HG03139 (cell line): ENCODE measurements around the gene NEUROD1.
"Not testable (repeated sequence)": the region's sequence is repeated elsewhere in the genome, so short reads cannot be mapped to it uniquely, and the experiment has no call there.

Experiments used
- ATAC-seq: cut with Tn5 transposase; IDR thresholded peaks from one replicate; pipeline ENCODE4 v1.9.1; 2021; ENCODE audit not compliant: unreplicated experiment

Gene NEUROD1

DNA sequence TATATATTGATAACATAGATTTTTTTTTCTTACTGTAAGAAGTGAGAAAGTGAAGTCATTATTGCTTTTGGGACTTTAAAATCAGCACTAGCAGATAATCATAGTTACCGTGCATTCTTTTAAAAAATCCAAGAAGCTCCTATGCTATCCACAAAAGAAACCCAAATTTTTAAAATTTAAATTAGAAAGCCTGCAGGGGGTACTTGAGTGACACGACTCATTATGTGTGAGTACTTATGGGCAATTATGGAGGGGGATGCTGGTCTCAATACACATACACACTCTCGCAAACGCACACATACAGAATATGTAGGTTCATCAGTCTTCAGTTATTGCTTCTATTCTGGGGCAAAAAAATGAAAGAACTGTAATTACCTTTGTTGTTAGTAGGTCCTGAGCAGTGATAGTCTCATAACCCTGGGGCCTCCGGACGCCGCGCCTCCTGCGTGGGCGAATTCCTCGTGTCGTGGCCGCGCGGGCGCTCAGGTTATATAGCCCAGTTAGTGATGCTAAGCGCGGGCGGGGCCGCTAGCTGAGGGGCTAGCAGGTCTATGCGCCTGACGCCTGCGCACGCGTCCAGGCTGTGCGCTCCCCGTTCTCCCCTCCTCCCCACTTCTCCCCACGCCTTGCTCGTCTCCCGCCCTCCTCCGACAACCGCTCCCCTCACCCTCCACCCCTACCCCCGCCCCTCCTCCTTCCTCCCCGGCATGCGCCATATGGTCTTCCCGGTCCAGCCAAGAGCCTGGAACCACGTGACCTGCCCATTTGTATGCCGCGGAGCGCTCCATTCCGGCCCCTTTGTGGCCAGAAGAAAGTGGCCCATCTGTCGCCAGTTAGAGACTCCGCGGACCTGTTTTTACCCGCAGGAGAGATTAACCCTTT, at the start of gene NEUROD1:
NEUROD1 (minus strand) TSS at position 463 of the 882 bp plus-strand sequence. CDS start 1,657 bp downstream, outside the sequence.
- no peak for ATAC-seq

DNA sequence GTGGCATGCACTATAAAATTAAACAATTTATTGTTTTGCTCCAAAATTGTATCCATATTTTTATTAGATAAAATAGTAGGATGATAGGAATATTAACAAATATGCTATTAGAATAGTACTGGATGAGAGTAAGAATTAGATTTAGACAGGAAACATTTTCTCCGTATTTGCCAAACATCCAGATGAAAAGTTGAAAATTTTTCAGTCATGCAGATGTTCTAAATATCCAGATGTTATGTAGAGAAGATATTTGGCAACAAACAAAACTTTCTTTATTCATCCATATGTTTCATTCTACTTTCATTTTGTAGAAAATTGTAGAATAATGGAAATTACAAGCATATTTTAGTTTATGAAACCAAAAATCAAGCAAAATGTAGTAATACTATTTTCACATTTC, 45.2 kb upstream of the NEUROD1 start:
- ATAC-seq = no peak

DNA sequence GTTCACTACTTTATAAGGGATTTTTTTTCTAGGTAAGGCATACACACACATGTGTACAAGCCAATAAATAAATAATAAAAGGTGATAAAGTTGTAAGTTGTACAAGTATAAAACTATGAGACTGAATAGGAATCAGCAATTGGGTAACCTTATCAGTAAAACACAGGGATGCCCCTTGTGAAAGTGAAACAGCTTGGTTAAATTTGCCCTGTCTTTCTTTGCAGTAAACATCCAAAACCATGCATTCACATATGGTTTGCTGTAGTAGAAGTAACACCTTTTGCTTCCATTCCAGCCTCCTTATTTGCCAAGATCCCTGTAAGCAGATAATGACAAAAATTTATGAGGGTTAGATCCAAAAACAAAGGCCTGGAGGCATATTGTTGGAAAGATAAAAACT, 44.3 kb upstream of the NEUROD1 start:
- ATAC-seq = no peak

DNA sequence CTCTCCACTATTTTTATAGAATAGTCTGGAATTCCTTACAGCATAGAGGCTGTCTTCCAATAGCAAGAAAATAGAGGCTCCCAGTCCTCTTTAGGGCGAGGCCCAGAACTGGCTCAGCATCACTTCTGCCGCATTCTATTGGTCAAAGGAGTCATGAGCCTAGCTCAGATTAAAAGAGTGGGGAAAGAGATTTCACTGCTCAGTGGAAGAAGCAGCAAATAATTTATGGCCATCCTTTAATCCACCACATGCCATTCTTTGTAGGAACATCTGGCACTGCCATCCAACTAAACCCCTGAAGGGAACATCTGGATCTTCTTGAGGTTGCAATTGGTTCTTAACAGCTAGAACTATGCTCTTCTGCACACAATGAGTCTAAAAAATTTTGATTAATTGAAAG, 43.4 kb upstream of the NEUROD1 start:
- ATAC-seq = no peak

DNA sequence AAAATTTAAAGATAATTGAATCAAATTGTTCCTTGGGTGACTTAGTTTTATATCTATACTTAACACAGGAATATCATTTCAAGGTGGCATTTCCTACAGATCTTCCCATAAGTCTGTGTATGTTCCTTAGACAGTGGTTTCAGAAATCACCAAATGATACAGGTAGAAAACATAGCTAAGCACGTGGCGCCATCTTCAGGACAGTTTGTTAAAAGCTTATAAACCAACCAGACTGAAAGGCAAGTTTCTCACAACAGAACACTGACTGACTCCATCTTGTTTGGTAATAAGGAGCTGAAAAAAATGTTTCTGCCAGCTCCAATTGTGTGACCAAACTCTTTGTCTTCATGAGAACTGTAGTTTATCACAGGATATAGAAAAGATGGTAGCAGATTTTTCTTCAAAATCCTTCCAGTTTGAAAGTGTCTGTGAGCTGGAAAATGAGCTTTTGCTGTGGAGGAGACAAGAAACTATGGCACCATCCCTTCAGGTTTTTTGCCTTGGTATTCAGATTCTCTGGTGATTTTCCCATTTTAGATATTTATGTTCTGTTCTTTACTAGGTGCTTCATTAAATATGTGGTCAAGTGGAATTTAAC, 34.8 kb upstream of the NEUROD1 start:
- ATAC-seq = peak; percentile 91

DNA sequence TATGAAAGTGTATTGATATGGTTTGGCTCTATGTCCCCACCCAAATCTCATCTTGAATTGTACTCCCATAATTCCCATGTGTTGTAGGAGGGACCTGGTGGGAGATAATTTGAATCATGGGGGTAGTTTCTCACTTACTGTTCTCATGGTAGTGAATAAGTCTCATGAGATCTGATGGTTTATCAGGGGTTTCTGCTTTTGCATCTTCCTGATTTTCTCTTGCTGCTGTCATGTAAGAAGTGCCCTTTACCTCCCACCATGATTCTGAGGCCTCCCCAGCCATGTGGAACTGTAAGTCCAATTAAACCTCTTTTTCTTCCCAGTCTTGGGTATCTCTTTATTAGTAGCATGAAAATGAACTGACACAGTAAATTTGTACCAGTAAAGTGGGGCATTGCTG, 30.7 kb upstream of the NEUROD1 start:
- not testable (repeated sequence) for ATAC-seq

DNA sequence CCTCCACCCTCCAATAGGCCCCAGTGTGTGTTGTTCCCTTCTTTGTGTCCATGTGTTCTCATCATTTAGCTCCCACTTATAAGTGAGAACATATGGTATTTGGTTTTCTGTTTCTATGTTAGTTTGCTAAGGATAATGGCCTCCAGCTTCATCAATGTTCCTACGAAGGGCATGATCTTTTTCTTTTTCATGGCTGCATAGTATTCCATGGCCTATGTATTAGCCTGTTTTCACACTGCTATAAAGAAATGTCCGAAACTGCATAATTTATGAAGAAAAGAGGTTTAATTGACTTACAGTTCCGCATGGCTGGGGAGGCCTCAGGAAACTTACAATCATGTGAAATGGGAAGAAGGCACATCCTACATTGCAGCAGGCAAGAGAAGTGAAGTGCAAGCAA, 22.2 kb upstream of the NEUROD1 start:
- not testable (repeated sequence) for ATAC-seq

DNA sequence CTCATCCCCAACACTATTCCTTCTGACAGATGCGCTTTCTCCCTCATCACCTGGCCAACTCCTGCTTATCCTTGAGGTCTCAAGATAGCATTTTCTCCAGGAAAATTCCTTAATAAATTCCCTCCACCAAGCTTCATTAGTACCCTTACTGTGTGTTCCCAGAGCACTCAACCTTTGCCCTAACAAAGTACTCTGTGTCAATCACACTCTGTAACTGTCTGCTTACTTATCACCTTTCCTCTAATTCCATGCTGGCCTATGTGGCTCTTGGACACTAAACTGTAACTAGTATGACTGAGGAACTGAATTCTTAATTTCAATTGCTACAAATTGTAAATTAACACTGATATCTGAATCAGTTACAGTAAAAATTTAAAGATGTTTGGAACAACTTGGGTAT, 17.9 kb upstream of the NEUROD1 start:
- ATAC-seq = no peak

DNA sequence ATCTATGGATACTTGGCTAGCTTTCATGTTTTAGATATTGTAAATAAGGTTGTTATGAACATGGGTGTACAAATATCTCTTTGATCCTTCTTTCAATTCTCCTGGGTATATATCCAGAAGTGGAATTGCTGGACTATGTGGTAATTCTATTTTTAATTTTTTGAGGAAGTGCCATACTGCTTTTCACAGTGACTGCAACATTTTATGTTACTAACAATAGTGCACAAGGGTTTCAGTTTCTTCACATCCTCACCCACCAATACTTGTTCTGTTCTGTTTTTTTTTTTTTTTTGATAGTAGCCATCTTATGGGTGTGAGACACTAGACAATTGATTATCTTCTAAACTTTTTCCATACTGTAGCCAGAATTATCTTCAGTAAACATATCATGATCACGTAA, 17.3 kb upstream of the NEUROD1 start:
- ATAC-seq = no peak

DNA sequence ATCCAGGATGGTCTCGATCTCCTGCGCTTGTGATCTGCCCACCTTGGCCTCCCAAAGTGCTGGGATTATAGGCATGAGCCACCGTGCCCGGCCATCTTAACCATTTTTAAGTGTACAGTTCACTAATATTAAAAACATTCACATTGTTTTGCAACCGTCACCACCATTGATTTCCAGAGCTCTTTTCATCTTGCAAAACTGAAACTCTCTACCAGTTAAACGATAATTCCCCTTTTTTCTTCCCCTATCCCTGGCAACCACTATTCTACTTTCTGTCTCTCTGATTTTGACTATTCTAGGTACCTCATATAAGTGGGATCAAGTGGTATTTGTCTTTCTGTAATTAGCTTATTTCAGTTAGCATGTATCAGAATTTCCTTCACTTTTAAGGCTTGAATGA, 16.8 kb upstream of the NEUROD1 start:
- no peak for ATAC-seq

DNA sequence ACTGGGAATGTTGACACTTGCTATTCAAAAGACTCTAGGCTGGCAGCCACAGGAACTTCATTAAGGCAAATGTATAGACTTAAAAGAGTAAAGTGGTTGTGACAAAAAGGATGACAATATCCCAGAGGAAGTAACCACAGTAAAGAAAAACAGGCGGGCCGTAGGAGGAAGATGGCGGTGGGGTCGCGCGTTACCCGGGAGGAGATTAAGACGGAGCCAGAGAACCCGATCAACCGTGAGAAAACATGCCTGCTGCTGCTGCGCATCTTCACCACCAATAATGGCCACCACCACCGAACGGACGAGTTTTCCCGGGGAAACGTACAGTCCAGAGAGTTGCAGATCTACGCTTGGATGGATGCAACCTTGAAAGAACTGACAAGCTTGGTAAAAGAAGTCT, 14.0 kb upstream of the NEUROD1 start:
- ATAC-seq = no peak

DNA sequence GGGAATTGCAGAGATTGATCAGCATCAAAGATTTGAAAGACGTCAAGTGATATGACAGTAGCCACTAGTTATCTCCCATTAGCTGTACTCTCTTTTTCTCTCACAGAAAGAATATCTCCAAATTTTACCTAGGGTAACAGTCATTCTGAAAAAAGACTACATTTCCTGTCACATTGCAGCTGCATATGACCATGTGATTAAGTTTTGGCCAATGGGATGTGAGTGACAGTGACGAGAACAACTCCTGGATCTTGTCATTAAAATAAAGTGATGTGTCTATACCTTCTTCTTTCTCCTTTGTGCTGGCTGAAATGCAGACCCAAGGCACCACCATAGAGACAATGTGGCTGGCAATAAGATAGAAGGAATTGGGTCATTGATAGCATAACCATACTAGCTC, 10.5 kb upstream of the NEUROD1 start:
- no peak for ATAC-seq

DNA sequence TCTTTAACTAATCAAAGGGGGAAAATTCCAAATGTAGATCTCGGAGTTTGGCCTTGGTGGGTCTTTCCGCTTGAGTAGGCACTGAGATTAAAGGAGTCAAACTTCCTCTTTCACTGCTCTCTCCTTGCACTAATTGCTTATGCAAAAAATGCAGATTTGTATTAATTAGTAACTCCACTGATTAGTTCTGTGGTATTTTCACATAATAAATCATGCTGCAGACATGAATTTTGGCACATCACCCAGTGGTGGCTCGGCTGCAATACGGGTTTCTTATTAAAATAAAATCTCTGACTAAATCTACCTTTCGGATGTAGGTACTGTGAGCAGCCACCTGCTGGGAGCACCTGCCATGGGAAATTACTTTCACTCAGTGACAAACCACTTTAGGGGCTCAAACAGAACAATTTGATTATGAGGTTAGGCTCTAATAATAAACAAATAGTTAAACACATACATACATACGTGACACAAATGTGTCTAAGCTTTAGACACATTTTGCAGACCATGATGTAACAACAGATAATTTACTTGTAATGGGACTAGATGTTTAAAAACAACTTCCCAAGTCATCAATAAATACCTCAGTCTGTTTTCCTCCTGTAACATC, 6.4 kb upstream of the NEUROD1 start:
- no peak for ATAC-seq

DNA sequence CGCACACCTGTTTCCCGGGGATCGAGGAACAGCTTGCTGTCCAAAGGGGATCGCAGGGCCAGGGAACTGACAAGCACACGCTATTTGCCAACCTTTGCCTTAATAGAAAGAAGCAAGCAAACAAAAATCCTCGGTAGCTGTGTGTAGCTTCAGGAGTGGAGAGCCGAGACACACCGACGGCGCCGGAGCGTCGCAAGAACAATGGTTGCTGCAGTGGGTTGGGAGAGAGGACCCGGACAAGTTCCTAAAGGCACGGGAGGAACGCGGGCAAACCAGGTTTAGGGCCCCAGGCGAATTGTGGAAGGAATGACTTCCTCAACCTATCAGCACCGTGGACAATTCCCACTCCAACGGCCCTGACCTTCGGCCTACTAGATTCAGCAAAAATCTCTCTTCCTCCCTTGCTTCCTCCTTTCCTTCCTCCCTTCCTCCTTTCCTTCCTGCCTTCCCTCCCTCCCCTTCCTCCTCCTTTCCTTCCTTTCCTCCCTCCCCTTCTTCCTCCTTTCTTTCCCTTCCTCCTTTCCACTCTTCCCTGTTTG, 4.9 kb upstream of the NEUROD1 start:
- ATAC-seq = no peak

DNA sequence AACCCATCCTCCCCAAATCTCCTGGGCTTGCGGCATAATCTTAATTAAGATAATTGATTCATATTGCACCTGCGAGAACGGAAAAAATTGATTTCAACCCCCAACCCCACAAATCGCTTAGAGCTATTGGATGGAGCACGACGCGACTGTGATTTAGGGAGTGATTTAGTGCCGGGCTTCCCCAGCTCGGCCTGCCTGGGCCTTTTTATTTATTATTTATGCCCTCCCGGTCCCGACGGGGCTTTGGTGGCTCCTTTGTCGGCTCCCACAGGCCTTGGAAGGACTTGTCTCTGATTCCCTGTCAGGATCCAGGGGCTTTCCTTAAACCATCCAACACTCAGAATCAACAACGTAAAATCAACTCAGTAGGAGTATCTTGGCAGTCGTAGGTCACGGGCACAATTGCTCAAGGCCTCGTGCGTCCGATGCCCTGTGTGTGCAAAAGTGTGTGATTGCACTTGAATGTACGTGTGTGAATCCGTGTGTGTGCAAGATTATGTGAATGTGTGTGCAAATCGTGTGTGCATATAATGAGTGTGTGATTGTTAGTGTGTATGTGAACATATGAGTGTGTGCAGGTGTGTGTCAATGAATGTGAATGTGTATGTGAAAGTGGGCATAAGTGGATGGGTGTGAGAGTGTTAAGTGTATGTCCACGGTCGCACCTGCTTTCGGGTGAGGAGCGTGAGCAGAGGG, 4.3 kb upstream of the NEUROD1 start:
- no peak for ATAC-seq

DNA sequence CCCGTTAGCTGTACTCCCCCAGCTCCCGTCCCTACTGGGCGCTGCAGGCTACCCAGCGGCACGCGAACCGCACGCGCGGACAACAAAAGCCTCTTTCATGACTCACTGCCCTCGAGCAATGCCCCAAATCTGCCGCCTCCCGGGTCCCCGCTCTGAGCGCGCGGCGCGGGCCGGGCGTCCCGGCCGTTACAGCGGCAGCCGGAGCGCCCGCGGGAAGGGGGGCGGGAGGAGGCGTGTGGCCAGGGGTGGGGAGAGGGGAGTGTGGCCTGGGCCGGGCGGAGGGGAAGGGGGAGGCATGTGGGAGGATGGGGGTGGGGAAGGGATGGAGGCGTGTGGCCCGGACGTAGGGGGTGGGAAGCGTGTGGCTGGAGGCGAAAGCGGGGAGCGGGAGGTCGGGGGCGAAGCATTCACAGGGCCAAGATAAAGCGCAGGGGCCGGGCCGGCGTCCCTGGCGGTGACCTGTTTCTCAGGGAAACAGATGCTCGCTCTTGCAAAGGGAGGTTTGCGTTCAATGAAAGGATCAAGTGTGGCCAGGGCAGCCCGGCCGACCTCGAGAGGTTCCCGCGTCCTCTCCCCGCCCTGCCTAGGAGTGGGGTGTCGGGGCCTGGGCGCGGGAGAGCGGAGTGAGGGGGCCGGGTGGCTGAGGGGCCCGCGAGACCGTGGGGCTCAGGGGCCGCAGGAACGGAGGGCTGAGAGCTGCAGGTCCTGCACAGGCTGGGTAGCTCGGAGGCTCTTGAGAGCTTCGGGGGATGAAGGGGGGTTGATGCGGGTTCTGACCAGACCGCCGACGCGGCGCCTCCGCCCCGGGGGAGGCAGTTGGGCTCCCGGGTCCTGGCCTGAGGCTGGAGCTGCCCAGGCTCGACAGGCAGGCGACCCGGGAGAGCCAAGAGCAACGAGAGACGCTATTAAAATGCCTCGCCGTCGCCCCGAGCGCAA, 3.5 kb upstream of the NEUROD1 start:
- no peak for ATAC-seq

DNA sequence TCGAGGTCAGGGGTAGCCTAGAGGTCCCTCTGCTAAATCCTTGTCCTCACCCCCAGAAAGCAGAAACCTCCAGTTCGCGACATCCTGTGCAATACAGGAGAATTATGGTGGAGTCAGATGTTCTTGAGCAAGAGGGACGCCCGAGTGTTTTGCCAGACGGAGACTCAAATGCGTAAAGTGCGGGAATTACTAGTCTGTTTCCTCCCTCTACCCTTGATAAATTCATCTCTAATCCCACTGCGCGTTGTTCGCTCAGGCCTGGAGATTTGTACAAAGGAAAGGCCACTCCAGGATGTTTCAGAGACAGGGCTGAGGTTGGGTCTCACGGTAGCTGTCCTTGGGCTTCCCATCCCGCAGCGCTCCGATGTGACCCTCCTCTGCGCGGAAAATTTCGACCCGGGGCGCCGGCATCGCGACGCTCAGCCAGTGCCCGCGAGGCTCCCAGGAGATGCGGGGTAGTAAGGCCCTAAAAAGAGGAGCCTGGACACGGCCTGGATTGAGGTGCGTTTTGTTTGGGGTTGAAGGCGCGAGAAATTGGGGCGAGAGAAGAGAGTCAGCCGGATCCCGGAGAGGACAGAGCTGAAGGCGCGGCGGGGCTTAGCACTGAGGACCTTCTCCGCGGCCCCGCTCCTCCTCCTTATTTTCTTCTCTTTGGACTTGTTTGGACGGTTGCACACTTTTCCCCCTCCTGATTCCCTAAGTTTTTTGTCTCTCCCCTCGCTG, 2.6 kb upstream of the NEUROD1 start:
- ATAC-seq = no peak

DNA sequence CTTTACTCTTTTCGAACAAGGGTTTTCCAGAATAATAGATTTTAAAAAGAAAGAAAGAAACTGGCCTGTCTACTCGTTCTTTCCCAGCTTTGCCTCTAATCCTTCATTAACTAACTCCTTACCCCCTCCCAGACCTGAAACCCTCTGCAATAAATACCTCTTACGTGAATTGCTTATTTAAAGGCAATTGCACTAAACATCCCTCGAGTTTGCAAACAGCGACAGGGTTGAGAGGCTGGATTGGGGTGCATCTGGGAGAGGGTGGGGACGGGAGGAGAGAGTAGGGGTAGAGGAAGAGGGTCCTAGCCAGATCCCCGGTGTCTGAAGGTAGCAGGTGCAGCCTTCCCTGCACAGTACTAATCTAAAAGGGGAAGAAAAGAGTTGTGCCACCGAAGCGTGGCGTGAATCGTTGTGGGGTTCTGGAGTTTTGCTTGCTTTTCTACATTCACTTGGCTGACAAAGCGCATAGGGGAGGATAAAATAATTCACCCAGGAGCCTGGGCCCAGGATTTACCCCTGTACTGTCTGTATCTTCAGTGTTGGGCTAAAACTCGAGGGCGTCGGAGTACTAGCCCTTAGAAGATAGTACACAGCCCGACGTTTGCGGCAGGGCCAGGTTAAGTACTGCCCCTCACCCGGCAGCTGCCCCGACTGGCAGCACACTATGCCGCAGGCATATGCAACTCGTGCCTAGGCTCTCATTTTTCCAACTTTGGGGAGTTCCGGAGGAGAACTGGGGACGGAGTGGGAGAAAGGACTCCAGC, 1.9 kb upstream of the NEUROD1 start:
- no peak for ATAC-seq
